SU-DHL-6 (cell line): ENCODE data around the gene TNIP1.

Source experiments
- CTCF ChIP-seq: fragments of 200-600 bp; sonication (generic); IDR thresholded peaks from one replicate; pipeline ENCODE4 v1.5.1; 2017; ENCODE audit warnings: antibody characterized with exemption, mild to moderate bottlenecking, low read length, moderate library complexity; ENCODE audit not compliant: insufficient read depth, poor library complexity, severe bottlenecking
- EZH2phosphoT487 ChIP-seq: fragments of 200-600 bp; sonication (generic), shearing (Covaris generic); conservative IDR thresholded peaks from 2 replicates; pipeline ENCODE4 v1.6.1; 2018; ENCODE audit warnings: mild to moderate bottlenecking, antibody characterized with exemption, low read length, moderate library complexity, mixed read lengths

GRCh38 chr5:151004499-151004898 is 76.3 kb downstream of the TNIP1 start:
- TF ChIP-seq CTCF (no peak), EZH2phosphoT487 (no peak)
